GM19043 (cell line): ENCODE results near the gene MAP3K4.
A peak's percentile ranks its signal among the peaks of the same experiment; 100 is the strongest.

Experiments used
- ATAC-seq: cut with Tn5 transposase; IDR thresholded peaks from one replicate; pipeline ENCODE4 v1.9.1; 2021; ENCODE audit warnings: low read depth; ENCODE audit not compliant: unreplicated experiment

Gene MAP3K4

GRCh38 chr6:161035182-161035980 is 43.8 kb downstream of the MAP3K4 start:
- ATAC-seq: peak; percentile 31

GRCh38 chr6:161035981-161036263 is 44.4 kb downstream of the MAP3K4 start:
- no peak for ATAC-seq

GRCh38 chr6:161037873-161038228 is 46.3 kb downstream of the MAP3K4 start:
- ATAC-seq: no peak

- ATAC-seq: peak; percentile 88
Measured at GRCh38 chr6:161038229-161039031, 46.9 kb downstream of the MAP3K4 start.

- no peak for ATAC-seq
Measured at GRCh38 chr6:161041274-161041673, 49.7 kb downstream of the MAP3K4 start.

GRCh38 chr6:161044335-161044734 is 52.8 kb downstream of the MAP3K4 start:
- no peak for ATAC-seq

DNA sequence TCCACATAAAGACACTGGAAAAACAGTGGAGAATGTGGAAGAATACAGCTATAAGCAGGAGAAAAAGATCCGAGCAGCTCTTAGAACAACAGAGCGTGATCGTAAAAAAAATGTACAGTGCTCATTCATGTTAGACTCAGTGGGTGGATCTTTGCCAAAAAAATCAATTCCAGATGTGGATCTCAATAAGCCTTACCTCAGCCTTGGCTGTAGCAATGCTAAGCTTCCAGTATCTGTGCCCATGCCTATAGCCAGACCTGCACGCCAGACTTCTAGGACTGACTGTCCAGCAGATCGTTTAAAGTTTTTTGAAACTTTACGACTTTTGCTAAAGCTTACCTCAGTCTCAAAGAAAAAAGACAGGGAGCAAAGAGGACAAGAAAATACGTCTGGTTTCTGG is 57.1 kb downstream of the MAP3K4 start:
- no peak for ATAC-seq

- no peak for ATAC-seq
Measured at GRCh38 chr6:161050134-161050765, 58.7 kb downstream of the MAP3K4 start.

DNA sequence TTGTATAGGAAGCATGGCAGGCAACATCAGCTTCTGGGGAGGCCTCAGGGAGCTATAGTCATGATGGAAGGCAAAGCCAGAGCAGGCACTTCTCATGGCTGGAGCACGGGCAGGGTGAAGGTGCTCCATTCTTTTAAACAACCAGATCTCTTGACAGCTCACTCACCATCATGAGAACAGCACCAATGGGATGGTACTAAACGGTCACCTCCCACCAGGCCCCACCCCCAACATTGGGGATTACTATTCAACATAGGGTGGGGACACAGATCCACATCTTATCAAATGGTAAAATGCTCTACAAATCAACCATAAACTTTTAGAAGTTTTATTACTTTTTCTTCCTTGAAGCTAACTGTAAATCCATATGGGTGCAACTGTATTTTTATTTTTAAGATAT is 61.5 kb downstream of the MAP3K4 start:
- no peak for ATAC-seq

DNA sequence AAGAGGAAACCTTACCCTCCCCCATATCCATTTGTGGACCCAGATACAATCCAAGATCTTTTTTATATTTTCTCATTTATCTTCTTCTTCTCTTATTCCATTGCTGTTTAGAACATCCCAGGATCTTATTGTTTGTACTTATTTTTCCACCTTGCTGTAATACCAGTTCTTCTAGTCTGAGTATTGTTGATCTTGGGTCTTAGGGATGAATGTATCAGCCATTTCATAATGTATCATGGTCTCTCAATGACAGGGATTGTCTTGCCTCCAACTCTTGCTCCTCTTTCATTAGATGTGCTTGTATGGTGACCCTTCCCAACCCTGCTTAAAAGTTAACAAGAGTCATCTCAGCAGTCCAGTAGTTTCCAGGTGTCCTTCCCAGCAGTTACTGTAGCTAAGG is 63.3 kb downstream of the MAP3K4 start:
- no peak for ATAC-seq

DNA sequence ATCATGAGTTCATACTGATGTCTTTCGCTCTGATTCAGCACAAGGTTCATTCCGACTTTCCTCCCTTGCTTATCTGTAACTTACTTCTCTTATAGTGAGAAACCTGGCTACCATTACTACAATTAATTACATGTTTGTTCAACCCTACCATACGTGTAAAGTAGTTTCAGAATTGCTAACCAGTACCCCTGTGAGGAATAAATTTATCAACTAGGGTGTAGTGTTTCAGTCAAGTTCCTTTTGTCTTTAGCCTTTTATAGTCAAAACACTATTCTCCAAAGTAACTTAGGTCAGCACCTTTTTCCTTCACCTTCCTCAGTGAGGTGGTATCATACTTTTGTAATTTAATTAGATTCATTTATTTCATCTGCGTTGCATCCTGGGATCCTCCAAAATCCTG is 64.9 kb downstream of the MAP3K4 start:
- no peak for ATAC-seq

- no peak for ATAC-seq
Measured at GRCh38 chr6:161057103-161058091, 65.8 kb downstream of the MAP3K4 start.

- ATAC-seq: no peak
Measured at GRCh38 chr6:161058741-161059140, 67.2 kb downstream of the MAP3K4 start.

GRCh38 chr6:161061576-161061975 is 70.0 kb downstream of the MAP3K4 start:
- no peak for ATAC-seq

GRCh38 chr6:161064915-161065314 is 73.3 kb downstream of the MAP3K4 start:
- peak; percentile 49 for ATAC-seq

DNA sequence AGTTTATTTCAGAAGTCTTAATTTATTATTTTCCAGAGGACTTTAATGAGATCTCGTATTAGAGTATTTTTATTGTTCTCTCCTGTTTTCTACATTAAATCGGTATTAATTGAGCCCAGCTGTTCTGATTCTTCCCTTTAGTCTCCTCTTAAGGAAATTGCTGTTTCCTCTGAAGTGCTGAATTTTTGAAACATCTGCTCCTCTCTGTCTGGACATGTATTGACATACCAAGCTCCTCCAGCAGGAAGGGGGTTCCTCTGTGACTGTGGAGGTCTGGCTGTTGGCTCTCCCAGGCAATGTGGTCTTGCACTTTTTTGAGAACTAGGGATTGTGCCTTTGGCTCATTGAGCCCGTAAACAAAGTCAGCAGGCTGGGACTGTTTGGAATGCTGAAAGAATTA is 74.9 kb downstream of the MAP3K4 start:
- no peak for ATAC-seq

GRCh38 chr6:161067749-161068148 is 76.2 kb downstream of the MAP3K4 start:
- ATAC-seq: no peak

DNA sequence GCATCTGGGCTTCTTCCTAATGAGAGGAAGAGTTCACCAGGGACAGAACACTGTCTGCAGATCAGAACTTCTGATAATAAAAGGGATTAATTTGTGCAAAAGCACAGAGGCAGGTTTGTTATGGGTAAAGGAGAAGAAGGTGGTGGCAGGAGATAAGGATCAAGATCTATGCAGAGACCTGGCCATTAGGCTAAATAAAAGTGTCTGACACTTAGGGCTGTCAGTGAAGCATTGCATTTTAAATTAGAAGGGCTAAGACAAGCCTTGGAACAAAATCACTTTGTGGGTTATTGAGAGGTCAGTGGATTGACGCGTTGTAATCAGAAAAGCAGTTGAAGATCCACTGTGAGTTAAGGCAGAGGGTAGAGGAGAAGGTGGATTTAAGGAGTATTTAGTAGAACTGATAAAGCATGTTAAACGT is 76.8 kb downstream of the MAP3K4 start:
- ATAC-seq: no peak

GRCh38 chr6:161073930-161074329 is 82.4 kb downstream of the MAP3K4 start:
- ATAC-seq: no peak

DNA sequence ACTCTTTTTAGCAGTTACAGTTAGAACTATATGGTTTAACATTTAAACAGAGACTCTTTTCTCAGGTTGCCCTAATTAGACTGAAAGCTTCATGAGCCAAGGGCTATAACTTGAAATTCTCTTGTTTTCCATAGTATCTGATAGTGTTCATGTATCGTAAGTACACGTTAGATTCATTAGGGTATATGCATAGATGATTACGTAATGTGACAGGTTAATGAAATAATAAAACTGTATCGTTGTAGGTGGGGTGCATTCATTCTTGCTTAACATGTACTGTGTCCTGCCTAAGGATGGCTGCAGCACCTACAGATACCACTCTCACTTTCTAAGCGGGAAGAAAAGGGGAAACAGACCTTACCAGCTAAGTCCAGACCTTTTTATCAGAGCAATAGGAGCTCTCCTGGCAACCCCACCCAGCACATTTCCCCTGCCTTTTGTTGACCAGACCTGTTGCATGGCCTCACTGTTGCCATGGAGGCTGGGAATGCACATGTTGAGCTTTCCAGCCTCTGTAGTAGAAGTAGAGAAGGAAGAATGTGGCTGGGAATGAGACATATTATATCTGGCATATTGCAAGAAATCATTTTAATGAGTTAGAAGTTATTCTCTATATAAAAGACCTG is 83.0 kb downstream of the MAP3K4 start:
- no peak for ATAC-seq
